Stimulated activated CD4-positive, alpha-beta T cell treated with anti-CD3 and anti-CD28 coated beads, Interleukin-1b, Interleukin-23, amount 100 ng/mL, for 24 hours (primary cell): ENCODE measurements around the gene BLCAP.
"Not testable (repeated sequence)": the region's sequence is repeated elsewhere in the genome, so short reads cannot be mapped to it uniquely, and the experiment has no call there.

Experiments
- DNase-seq, 4 experiments: peaks; one replicate each; pipeline ENCODE4 v3.0.0-alpha.2; 2020; ENCODE audit warnings: low read depth in 4 of 4, low spot score in 1 of 4

BLCAP gene

GRCh38 chr20:37490663-37491350, 36.9 kb downstream of the BLCAP start:
- no peak for DNase-seq

GRCh38 chr20:37486209-37486608, 41.5 kb downstream of the BLCAP start:
- DNase-seq = not testable (repeated sequence)

- no peak for DNase-seq
These were observed 43.3 kb downstream of the BLCAP start for GRCh38 chr20:37484331-37484730.

- DNase-seq = no peak
These were observed 46.1 kb downstream of the BLCAP start for GRCh38 chr20:37481610-37482009.

- no peak for DNase-seq
These were observed 46.8 kb downstream of the BLCAP start for GRCh38 chr20:37480919-37481318.

- DNase-seq = no peak
These were observed 47.6 kb downstream of the BLCAP start for GRCh38 chr20:37479925-37480691.

- no peak for DNase-seq
These were observed 48.4 kb downstream of the BLCAP start for GRCh38 chr20:37479266-37479665.

- no peak for DNase-seq
These were observed 50.6 kb downstream of the BLCAP start for GRCh38 chr20:37477041-37477440.

GRCh38 chr20:37475252-37475651, 52.4 kb downstream of the BLCAP start:
- no peak for DNase-seq

- DNase-seq = no peak
These were observed 53.3 kb downstream of the BLCAP start for GRCh38 chr20:37474386-37474785.

- DNase-seq = no peak
These were observed 54.3 kb downstream of the BLCAP start for GRCh38 chr20:37473249-37474000.

- DNase-seq = not testable (repeated sequence)
These were observed 55.2 kb downstream of the BLCAP start for GRCh38 chr20:37472435-37472834.

- no peak for DNase-seq
These were observed 55.9 kb downstream of the BLCAP start for GRCh38 chr20:37471741-37472235.

- DNase-seq = not testable (repeated sequence)
These were observed 57.5 kb downstream of the BLCAP start for GRCh38 chr20:37470190-37470589.

- no peak for DNase-seq
These were observed 58.1 kb downstream of the BLCAP start for GRCh38 chr20:37469531-37469930.

- DNase-seq = no peak
These were observed 58.8 kb downstream of the BLCAP start for GRCh38 chr20:37468886-37469285.
